ENCODE measurements around the gene ANKRD9. TPM values are rescaled to one million over a fixed set of nuclear protein-coding genes. Genes with fewer than 3 reads are reported as not detected.
A peak's percentile ranks its signal among the peaks of the same experiment; 100 is the strongest.

ANKRD9 gene
- total and polyA plus RNA-seq, 2 experiments from 2014 or later, result 46.5 to 90.7 TPM

GRCh38 chr14:102503641-102504327 lies 5.8 kb downstream of the ANKRD9 start:
- Histone ChIP-seq H3K27ac (peak overlapping the region; percentile 23), H3K4me1 (ENCODE audit: insufficient read depth) (peaks cover 3% of the 10 kb centered on the region), H4K20me1 (ENCODE audit: insufficient read depth, poor library complexity, severe bottlenecking) (no peaks in the 10 kb centered on the region), H3K4me2 (no peak overlapping the region), H3K4me3 (no peak overlapping the region), H2AFZ (no peak overlapping the region), H3K9me3 (ENCODE audit: low read depth) (no peaks in the 10 kb centered on the region), H3K9me2 (replicated peaks; ENCODE audit: insufficient read depth) (no peaks in the 10 kb centered on the region), H3K79me2 (no peaks in the 10 kb centered on the region), H3K27me3 (no peaks in the 10 kb centered on the region), H3K36me3 (replicated peaks; ENCODE audit: insufficient read depth, low read depth) (no peaks in the 10 kb centered on the region)
- TF ChIP-seq EZH2phosphoT487 (IDR thresholded peaks at IDR 0.05; ENCODE audit: low read depth, severe bottlenecking, unreplicated experiment), result no peak
- TF ChIP-seq CTCF (IDR thresholded peaks at IDR 0.05; ENCODE audit: poor library complexity), result no peak
- no peak for TF ChIP-seq EZH2 (IDR thresholded peaks at IDR 0.05; ENCODE audit: borderline replicate concordance)
- peak; percentile 4 for DNase-seq (ENCODE audit: low spot score)
- WGBS (ENCODE audit: low lambda C conversion rate, missing lambda C conversion rate), result 89% methylated on average over 12 of the region's 12 CpGs

- no peak overlapping the region for H3K4me3 ChIP-seq
- WGBS (ENCODE audit: low lambda C conversion rate, missing lambda C conversion rate), result 94% methylated on average over 10 of the region's 10 CpGs
These were observed 7.0 kb downstream of the ANKRD9 start for GRCh38 chr14:102502571-102502970.

GRCh38 chr14:102501751-102502315 lies 7.7 kb downstream of the ANKRD9 start:
- Histone ChIP-seq H2AFZ (no peak overlapping the region), H3K9me3 (ENCODE audit: low read depth) (no peaks in the 10 kb centered on the region), H3K4me2 (no peak overlapping the region), H4K20me1 (ENCODE audit: insufficient read depth, poor library complexity, severe bottlenecking) (no peaks in the 10 kb centered on the region), H3K27me3 (no peaks in the 10 kb centered on the region), H3K4me3 (no peak overlapping the region), H3K36me3 (replicated peaks; ENCODE audit: insufficient read depth, low read depth) (no peaks in the 10 kb centered on the region), H3K4me1 (ENCODE audit: insufficient read depth) (no peaks in the 10 kb centered on the region), H3K9me2 (replicated peaks; ENCODE audit: insufficient read depth) (no peaks in the 10 kb centered on the region), H3K27ac (no peak overlapping the region), H3K79me2 (no peaks in the 10 kb centered on the region)
- DNase-seq (ENCODE audit: low spot score), result no peak
- 83% methylated on average over 20 of the region's 20 CpGs for WGBS (ENCODE audit: low lambda C conversion rate, missing lambda C conversion rate)
- TF ChIP-seq CTCF (IDR thresholded peaks at IDR 0.05; ENCODE audit: poor library complexity) (peak; percentile 2), EZH2phosphoT487 (IDR thresholded peaks at IDR 0.05; ENCODE audit: low read depth, severe bottlenecking, unreplicated experiment) (no peak), EZH2 (IDR thresholded peaks at IDR 0.05; ENCODE audit: borderline replicate concordance) (no peak)

More at GRCh38 chr14:102502571-102502970, 7.0 kb downstream of the ANKRD9 start:
- no peaks in the 10 kb centered on the region for H3K9me2 ChIP-seq (replicated peaks; ENCODE audit: insufficient read depth)
- DNase-seq (ENCODE audit: low spot score), result no peak
- H3K9me3 ChIP-seq (ENCODE audit: low read depth), result no peaks in the 10 kb centered on the region
- H3K36me3 ChIP-seq (replicated peaks; ENCODE audit: insufficient read depth, low read depth), result no peaks in the 10 kb centered on the region
- H3K27me3 ChIP-seq, result no peaks in the 10 kb centered on the region
- TF ChIP-seq EZH2phosphoT487 (IDR thresholded peaks at IDR 0.05; ENCODE audit: low read depth, severe bottlenecking, unreplicated experiment), result no peak
- TF ChIP-seq CTCF (IDR thresholded peaks at IDR 0.05; ENCODE audit: poor library complexity), result no peak
- TF ChIP-seq EZH2 (IDR thresholded peaks at IDR 0.05; ENCODE audit: borderline replicate concordance), result no peak
- H3K4me2 ChIP-seq, result no peak overlapping the region
- H3K79me2 ChIP-seq, result no peaks in the 10 kb centered on the region
- H3K27ac ChIP-seq, result no peak overlapping the region
- no peaks in the 10 kb centered on the region for H3K4me1 ChIP-seq (ENCODE audit: insufficient read depth)
- H2AFZ ChIP-seq, result no peak overlapping the region
- H4K20me1 ChIP-seq (ENCODE audit: insufficient read depth, poor library complexity, severe bottlenecking), result no peaks in the 10 kb centered on the region

All from hepatocyte (in vitro differentiated cells).